ENCODE data around the gene FAM53B. TPM values are rescaled to one million over a fixed set of nuclear protein-coding genes. Genes with fewer than 3 reads are reported as not detected.

Gene FAM53B
- total RNA-seq, 1 donor from 2014 or later, result 35.1 TPM

DNA sequence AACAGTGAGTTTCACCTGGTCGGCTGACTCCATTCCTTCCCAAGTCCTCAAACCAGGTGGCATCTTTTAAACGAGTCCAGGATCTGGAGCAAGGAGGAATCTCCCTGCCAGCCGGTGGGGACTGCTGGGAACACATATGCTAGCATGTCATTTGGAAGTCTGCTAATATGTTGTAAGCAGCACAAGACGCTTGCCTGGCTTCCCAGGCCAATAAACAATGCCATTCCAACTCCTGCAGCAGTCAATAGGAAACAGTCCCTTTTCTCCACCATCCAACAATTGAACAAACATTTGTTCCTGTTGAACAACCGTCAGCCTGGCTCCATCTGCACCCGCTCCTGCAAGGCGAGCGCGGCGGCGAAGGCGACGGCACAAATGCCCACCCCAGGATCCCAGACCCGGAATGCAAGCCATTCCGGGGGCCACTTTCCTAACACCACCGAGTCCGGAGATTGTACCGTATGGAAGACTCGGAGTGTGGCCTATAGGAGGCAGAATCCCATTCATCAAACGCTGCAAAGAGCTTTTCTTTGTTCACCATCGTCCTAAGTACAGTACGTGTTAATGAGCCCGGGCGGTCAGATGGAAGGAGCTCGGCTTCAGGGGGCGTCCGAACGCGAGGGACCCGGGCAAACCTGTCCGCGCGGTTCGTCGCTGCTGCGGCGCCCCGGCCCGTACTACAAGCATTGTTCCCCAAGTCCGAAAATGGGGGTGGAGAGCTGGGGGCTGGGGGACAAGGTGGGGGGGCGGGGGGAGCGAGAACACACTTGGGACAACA is 1.6 kb downstream of the FAM53B start:
- peak; percentile 35 for DNase-seq

DNA sequence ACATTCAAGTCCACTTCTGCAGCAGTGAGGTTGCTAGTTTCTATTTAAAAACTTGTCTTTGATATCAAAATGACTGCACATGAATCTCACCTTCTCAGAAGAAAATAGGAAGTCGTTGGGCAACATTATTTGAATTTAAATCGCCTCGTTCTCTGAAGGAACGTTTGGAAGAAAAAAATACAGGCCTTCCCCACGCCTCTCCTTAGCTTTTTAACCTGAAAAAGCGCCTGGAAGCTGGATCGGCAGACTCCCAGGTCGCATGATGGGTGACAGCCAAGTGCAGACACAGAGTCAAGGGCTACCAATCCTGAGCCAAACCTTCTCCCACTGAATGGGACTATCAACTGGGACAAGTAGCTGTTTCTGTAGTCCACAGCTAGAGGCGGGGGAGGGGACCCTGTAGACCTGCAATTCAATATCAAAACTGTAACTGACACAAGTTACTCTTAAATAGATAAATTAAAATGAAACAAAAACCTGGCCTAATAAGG is 2.2 kb downstream of the FAM53B start:
- no peak for DNase-seq

DNA sequence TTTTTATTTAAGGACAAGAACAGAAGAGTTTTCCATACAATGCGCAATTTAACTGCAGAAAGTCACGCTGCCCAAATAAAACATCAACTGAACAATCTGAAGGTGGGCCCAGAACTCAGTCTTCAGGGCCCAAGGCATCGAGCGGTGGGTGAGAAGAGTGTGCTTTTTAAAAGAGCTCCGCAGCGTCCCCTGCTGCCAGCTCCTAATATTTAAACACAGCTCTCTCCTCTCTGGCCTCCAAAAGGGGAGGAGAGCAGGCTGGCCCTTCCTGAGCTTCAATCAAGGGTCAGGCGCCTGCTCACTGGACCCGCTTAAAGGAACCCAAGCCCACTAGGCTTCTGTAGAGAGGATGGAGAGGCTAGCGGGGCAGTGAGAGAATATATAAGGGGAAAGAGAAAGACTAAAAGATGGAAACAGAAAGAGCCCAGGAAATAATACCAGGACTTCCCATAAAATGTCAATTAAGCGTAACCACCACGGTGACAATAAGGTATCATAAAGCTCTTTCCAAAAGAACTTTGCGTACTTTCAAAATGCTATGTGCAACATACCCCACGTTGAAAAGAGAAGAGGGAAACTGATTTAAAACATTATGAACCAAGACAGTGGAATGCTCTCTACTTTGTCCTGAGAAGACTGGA is 2.8 kb downstream of the FAM53B start:
- peak; percentile 80 for DNase-seq

DNA sequence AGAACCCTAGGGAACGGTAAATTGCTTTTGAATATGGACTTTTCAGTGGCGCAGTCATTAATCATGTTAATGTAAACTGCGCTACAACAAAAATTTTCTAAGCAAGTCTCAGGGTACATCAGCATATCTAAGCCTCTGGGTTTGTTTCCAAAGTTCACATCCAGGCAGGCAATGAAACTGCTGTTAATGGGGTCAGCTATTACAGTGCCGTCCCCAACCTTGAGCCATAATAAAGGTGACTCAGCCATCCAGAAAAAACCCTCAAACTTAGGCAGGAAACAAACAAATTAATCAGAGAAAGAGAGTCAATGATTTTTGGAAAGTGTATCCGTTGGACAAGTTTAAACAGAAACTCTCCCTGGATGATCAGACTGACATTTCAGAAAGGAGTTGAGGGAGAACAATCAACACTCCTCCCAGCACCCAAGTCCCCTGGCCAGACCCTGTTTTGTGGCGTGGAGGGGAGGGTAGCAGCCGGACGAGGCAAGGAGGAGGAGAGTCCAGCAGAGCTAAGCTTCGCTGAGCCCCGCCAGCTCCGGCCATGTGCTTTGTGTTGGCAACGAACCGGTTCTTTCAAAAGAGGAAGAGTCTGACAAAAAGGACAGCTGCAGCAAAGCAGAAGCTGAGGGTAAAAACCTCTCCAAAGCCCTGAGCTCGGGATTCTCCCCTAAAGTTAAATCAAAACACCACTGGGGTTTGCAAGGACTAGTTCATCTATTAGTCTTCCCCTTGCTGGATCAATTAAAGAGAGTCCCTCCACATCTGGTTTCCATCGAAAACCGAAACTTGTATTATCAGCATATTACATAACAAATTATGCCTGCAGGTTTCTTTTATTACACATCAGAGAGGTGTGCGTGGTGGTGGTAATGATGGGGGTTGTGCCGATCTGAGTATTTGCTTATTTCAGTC is 3.6 kb downstream of the FAM53B start:
- DNase-seq, result peak; percentile 45

DNA sequence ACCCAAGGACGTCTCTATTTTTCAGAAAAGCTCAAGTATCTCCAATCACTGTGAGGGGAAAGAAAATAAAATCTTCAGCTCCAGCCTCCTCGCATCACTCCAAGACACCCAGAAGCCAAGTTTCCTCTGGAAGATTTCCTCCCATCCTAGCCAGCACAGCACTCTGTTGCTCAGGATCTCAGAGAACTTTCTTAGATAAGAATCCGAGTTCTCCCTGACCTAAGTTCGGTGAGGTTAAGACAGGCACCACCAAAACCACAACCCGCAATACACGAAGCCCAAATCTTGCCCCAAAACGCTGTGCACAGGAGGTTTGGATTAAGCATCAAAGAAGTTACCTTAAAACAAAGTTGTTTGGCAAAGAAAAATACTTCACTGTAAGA is 4.2 kb downstream of the FAM53B start:
- no peak for DNase-seq

DNA sequence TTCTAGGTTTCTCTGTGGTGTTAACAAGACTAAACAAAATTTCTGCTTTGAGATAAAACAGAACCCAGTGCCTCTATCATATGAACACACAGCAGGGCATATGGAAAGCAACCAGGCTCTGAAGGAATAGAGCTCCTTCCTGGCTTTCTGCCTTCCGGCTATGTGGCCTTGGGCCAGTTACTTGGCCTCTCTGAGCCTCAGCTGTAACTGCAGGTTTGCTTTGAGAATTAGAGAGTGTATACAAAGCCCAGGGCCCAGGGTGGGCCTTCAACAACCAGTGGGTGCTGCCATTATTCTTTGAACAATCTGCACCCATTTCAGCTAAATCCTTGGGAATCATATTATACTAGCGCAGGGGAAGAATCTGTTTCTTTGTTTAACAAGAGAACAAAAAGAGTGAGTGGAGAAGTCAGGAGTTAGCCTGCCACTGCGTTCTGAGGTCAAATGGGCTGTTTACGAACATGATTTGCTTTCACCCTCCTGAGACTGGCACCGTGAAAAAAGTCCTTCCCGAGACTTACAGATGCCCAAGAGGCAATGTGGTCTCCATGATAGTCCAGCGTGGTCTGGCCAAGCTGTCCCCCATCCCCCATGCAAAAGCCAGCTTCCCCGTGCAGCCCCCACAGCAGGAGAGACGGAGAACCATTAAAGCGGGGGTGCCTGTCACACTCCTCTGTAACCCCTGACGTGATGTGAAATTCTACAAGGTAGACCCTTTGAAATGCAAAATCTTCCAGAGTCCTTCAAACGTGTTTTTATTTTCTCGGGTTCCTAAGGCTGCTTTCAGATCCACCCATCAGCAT is 4.9 kb downstream of the FAM53B start:
- no peak for DNase-seq

DNA sequence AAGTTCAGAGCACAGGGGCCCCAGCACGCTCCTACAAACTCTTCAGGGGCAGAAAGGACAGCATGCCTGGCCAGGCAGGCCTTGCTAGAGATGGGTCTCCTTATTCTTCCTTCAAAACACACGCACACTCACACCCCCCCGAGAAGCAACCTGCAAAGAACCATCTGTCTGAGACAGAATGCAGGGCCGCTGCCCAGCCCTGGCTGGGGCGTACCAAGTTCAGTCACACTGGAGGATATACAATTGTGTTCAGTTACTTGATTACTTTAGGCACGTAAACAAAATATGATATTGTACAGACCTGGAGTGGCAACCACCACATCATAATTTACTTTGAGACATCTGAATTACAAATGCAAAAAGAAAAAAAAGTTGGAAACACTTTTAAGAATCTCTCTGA is 5.7 kb downstream of the FAM53B start:
- DNase-seq, result no peak

DNA sequence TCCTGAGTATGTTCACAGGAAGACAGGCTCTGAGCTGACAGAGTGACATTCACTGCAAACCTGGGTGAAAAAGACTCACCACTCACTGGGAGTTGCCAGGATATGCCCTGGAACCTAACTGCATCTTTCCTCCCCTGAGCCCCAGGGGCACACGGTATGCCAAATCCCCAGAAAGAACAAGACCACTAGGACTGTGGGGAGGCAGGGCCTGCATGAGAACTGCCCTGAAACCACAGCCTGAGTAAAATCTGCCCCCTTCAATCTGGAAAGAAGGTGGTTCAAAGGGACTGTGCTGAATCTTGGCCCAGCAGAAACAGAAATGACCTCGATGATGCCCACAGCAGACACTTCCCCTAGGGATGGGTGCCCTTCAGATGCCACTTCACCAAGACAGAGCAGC is 6.5 kb downstream of the FAM53B start:
- DNase-seq, result no peak

DNA sequence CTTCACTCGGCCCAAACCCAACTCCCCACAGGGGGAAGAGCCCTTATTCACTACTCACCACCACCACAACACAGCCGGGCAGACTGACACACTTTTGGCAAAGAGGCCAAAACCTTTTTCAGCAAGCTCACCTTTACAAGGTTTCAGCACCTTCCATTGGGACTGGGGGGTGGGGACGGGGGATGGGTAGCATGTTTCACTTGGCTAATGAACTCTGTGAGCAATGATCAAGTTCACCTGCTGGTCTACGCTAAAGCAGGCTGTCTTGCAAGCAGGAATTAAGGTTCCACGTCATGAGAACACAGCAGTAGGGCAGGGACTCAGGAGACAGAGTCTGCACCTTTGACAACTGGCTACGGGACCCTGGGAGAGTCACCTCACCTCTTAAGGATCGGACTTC is 7.0 kb downstream of the FAM53B start:
- no peak for DNase-seq

DNA sequence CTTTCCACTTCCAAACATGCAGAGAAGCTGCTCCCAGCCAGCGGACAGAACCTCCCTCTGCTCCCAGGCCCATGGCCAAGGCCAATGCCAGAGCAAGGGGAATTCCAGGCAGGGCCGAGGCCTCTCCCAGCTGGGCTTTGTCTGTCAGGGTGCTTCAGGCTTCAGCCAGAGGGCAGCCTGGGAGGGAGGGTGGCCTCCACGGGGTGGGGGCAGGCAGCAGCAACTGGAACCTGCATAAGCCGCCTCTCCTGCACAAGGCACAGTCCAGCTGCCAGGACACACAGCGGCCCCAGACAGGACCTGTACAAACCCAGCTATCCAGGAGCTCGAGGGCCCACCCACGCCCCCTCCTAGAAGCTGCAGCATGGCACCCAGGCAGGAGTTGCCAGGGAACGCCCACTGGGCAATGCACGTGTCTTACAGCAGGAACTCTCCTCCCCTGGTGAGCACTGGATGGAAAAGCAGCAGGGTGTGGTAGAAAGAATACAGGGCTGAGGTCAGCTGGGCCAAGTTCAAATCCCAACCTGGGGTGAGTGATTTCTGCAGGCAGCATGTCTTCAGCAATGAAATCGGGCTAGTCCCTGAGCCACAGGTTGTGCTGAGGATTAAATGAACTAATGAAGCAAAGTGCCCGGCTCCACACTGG is 7.6 kb downstream of the FAM53B start:
- DNase-seq, result peak; percentile 81

DNA sequence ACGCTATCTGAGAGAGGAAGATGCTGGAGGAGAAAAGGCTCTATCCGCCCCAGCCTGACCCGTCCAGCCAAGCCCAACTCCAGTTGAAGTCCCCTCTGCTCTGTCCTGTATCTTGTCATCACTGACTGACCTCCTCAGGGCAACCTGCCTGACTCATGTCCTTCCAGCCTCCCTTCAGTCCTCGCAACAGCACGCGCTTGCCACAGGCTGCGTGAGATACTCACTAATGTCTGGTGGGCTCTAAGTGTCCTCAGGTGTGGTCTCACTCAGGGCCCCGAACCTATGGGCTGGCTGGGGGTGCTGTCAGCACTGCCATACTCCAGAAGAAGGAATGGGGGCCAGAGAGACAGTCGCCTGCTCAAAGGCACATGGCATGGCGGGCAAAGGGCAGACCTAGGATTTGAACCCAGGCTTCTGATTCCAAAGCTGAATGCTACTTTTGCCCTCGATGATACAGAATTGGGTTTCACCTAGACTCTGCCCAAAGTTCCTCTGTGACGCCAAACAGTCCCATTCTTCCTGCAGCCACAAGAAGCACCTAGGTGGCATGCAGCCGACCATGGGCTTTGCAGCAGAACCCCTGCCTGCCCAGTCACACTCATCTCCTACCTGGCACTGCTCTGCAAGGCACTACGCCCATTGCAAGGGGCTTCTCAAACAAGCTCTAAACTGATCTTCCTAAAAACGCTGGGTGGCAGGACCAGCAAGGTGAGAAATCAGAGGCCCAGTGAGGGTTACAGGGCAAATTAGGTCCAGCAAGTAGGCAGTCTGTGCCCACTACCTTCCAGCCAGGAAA is 8.5 kb downstream of the FAM53B start:
- DNase-seq, result no peak

DNA sequence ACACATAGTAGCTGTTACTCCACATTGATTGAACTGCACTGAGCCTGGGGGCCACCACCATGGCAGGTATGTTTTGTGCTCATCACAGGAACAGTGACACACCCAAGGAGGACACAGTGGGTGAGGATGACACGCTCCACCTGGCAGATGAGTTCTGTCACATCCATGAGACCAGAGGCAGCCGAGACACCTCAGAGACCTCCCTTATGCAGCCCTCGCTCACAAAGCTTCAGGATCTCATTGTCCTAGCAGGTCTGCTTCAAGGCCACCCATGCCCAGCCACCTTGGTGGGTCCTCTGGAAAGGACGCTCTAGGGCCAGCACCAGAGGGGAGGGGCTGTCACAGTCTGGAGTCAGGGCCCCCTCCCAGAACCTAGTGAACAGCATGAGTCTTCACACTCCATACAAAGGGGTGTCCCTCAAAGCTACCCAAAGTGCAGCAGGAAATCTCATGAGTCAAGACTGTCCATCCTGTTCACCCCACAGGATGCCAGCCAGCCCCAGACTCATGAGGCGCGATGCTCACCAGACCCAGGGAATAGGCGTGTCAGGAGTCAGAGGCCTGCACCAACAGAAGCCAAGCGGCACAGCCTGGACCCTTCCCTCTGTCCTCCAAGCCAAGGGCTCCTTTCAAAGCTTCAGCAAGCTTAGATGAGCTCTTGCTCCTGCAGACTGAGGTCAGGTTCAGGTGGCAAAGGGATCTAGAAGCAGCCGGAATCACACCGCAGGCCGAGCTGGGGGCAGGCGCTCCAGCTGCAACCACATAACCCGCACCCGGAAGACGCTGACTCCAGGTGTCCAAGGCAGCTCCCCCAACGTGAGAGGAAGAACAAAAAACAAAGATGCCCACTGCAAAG is 9.6 kb downstream of the FAM53B start:
- no peak for DNase-seq

DNA sequence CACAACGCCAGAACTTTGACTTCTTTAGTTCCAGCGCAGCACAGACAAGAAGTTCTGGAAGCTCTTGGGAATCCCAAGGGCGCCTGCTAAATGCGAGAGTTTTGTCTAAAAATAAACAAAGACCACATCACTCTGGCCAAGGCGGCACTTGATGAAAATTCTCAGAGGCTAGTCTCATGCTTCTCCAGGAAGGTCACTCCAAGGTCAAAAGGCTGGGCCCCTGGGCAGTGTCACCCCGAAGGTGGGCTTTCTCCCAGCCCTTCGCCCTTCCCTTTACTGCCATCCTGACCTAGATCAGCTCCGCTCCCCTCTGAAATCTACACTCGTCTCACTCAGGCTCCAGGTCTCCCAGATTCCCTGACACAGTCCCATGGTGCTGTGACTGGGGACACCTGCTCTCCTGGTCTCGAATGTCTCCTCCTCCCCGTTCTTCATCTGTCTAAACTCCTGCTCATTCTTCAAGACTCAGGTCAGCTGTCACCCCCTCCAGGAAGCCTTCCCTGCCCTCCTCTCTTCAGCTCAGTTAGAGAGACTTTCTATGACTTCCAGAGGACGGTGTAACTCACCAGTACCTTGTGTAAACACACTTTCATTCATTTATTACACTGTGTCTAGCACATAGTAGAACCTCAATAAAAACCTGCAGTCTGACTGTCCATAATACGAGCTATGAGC is 10.5 kb downstream of the FAM53B start:
- no peak for DNase-seq

DNA sequence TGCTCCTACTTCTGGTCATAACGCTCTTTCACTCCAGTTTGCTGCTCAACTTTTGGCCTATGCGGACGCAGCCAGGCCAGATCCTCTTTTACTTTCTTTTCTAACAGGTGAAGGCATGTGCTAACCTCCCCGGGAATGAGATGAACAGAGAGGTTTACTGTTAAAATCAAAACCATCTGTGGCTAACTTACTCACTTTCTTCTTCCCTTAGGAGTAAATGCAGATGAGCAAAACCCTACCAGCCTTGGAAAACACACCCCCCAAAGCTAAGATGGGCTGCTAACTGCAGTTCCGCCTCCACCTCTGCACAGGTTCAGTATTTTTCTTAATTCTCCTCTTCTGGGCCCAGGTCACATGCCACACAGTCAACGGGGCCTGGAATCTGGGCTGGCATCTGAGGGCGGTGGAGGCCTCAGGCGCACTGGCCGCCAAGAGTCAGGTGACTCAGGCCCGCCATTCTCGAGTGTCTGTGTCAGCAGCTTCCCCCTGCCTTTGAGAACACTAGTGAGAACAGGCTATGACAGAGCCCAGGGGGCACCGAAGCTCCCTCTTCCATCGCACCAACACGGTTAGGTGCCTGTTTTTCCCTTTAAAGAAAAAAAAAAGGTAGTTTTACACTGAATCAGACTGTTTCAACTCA is 11.1 kb downstream of the FAM53B start:
- peak; percentile 34 for DNase-seq

DNA sequence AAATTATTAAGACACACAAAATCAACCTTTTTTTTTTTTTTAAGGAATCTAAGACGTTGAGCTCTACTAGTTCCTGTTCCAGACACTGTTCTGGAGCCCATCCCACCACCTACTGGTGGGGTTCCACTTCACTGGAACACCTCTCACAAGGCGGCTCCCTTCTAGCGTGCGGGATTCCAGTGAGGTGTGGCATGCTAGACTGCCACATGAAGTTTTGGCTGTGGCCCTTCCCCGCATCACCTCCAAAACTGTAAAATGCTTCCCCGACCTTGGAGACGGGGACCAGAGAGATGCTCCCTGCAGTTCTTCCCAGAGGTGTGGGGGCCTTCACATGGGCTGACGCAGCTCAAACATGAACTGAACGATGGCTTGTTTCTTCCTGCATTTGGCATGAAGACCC is 12.6 kb downstream of the FAM53B start:
- DNase-seq, result no peak

DNA sequence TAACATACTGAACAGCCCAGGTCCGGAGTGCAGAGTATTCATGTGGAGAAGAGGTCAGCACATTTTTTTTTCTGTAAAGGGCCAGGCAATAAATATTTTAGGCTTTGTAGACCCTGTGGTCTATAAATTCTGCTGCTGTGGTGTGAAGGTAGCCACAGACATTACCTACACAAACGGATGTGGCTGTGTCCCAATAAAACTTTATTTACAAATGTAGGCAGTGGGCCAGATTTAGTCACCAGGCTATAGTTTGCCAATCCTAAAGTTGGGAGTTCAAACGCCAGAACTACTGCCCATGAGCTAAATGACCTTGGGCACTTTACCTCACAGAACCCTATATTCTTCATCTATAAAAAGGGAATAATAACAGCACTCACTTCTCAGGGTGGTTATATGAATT is 13.4 kb downstream of the FAM53B start:
- DNase-seq, result no peak

DNA sequence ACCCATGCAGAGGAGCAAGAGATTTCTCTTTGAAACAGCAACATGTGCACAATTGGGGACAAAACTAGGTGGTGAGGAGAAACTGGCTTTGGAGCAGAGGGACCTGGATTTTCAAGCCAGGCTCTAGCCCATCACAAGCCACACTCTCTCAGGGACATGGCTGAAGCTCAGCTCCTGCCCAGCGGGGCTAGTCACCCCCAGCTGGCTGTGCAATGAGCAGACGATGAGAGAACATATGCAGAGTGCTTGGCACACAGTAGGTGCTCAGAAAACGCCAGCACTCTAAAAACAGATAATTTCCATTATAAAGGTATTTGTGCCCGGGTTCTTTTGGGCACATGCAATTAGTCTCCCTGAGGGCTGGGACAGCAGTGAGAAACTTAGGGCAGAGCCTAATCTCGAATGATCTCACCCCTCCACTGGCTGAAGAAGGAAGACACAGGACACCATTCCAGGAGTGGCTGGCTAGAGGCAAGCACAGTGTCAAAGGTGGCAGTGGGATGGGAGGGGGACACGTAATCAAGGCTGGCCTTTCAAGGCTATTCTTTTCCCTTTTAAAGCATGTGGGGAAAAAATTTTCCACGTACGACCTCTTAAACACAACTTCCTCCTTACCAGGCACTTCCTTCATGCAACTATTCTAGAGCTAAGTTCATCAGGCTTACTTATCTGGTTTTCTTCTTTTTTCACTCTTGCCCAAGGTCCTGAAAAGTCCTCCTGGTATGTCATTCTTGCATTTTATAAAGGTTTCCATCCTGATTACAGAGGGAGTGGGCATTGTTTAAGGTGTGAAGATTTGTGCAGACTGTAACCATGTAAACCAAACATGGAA is 15.1 kb downstream of the FAM53B start:
- no peak for DNase-seq
